Stimulated activated CD8-positive, alpha-beta memory T cell treated with anti-CD3 and anti-CD28 coated beads, Interleukin-7, amount 100 ng/mL, for 1 hour (primary cell): Measurements from ENCODE around the gene TEDC1.
A peak's percentile ranks its signal among the peaks of the same experiment; 100 is the strongest.
"Not testable (repeated sequence)": the region's sequence is repeated elsewhere in the genome, so short reads cannot be mapped to it uniquely, and the experiment has no call there.

Experiments
- DNase-seq, 2 donors: peaks; one replicate each; pipeline ENCODE4 v3.0.0-alpha.2; 2020; ENCODE audit warnings: low read depth in 2 of 2

TEDC1 gene

GRCh38 chr14:105537580-105538474 is 46.8 kb downstream of the TEDC1 start:
- DNase-seq: peak; percentile 47 to 53

GRCh38 chr14:105538481-105539049 is 47.5 kb downstream of the TEDC1 start:
- DNase-seq: no peak

- DNase-seq: no peak
These were observed 49.8 kb downstream of the TEDC1 start for GRCh38 chr14:105540811-105541210.

- DNase-seq: no peak
These were observed 50.3 kb downstream of the TEDC1 start for GRCh38 chr14:105541218-105541875.

DNA sequence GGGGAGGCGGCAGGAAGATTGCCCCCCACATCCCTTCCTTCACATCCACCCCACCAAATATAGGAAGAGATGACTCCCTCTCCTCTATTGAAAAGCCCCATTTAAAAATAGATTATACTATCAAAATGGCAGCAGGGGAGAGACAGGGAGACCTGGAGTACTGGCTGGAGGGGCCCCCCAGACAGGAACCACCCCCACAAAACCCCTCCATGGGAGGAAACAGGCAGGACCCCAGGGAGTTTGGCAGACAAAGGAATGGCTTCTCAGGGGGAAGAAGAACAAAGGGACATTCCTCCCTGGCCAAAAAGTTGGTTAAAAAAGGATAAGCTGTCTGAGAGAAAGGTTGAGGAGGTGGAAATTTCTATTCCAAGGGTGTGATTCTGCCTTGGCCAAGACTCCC is 54.6 kb downstream of the TEDC1 start:
- DNase-seq: not testable (repeated sequence)

GRCh38 chr14:105546410-105546809 is 55.4 kb downstream of the TEDC1 start:
- DNase-seq: not testable (repeated sequence)

DNA sequence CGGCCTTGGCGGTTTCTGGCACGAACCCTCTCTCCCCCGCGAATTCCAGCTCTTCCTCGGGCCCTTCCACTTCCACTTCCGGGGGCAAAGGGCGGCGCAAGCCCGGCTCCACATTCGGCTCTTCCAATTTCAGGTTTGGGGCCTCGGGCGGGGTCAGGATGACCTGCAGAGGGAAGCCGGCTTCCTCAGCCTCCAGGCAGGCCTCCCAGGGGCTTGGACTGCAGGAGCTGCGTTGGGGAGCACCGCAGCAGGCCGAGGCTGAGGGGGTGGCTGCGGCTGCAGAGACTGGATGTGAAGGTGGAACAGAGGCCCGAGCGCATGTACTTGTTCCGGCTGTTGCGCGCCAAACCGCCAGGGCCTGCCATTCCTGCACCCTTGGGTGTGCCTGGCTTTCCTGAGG is 56.0 kb downstream of the TEDC1 start:
- not testable (repeated sequence) for DNase-seq

GRCh38 chr14:105547741-105548169 is 56.7 kb downstream of the TEDC1 start:
- no peak for DNase-seq
